ENCODE data around the gene CLRN3.
A peak's percentile ranks its signal among the peaks of the same experiment; 100 is the strongest.

CLRN3 gene

GRCh38 chr10:127911218-127911866, 18.6 kb upstream of the CLRN3 start:
- no peak for ATAC-seq
- TF ChIP-seq GLIS3 (CRISPR knock-in tag; IDR thresholded peaks at IDR 0.05) (no peak), ARNTL (CRISPR knock-in tag; IDR thresholded peaks at IDR 0.05; ENCODE audit: borderline replicate concordance, low read depth) (no peak), ISL1 (CRISPR knock-in tag; IDR thresholded peaks at IDR 0.05) (no peak), ZC3H10 (CRISPR knock-in tag; IDR thresholded peaks at IDR 0.05) (no peak), ESRRG (CRISPR knock-in tag; IDR thresholded peaks at IDR 0.05) (no peak), ZNF565 (CRISPR knock-in tag; conservative IDR thresholded peaks at IDR 0.05; ENCODE audit: low read depth) (no peak), SNAI2 (CRISPR knock-in tag; IDR thresholded peaks at IDR 0.05) (no peak), CREB5 (CRISPR knock-in tag; IDR thresholded peaks at IDR 0.05; ENCODE audit: low read depth) (no peak), ZFP30 (CRISPR knock-in tag; IDR thresholded peaks at IDR 0.05) (no peak), PPARA (CRISPR knock-in tag; IDR thresholded peaks at IDR 0.05; ENCODE audit: borderline replicate concordance) (no peak), BACH2 (CRISPR knock-in tag; IDR thresholded peaks at IDR 0.05; ENCODE audit: borderline replicate concordance) (no peak), PATZ1 (CRISPR knock-in tag; IDR thresholded peaks at IDR 0.05; ENCODE audit: borderline replicate concordance) (no peak), ZNF70 (CRISPR knock-in tag; IDR thresholded peaks at IDR 0.05) (no peak), CSDC2 (CRISPR knock-in tag; IDR thresholded peaks at IDR 0.05) (no peak), TOX (CRISPR knock-in tag; IDR thresholded peaks at IDR 0.05; ENCODE audit: borderline replicate concordance) (no peak), RARB (CRISPR knock-in tag; IDR thresholded peaks at IDR 0.05) (no peak), ZNF8 (CRISPR knock-in tag; IDR thresholded peaks at IDR 0.05) (no peak), OSR1 (CRISPR knock-in tag; IDR thresholded peaks at IDR 0.05) (no peak)

GRCh38 chr10:127910464-127910770, 17.7 kb upstream of the CLRN3 start:
- no peak for TF ChIP-seq ESRRG (CRISPR knock-in tag; IDR thresholded peaks at IDR 0.05)
- TF ChIP-seq PATZ1 (CRISPR knock-in tag; IDR thresholded peaks at IDR 0.05; ENCODE audit: borderline replicate concordance), result no peak
- TF ChIP-seq ZNF8 (CRISPR knock-in tag; IDR thresholded peaks at IDR 0.05), result no peak
- TF ChIP-seq CSDC2 (CRISPR knock-in tag; IDR thresholded peaks at IDR 0.05), result no peak
- TF ChIP-seq BACH2 (CRISPR knock-in tag; IDR thresholded peaks at IDR 0.05; ENCODE audit: borderline replicate concordance), result no peak
- no peak for ATAC-seq

- ATAC-seq, result no peak
- no peak for TF ChIP-seq BACH2 (CRISPR knock-in tag; IDR thresholded peaks at IDR 0.05; ENCODE audit: borderline replicate concordance)
- peak; percentile 98 for TF ChIP-seq ZFP3 (CRISPR knock-in tag; IDR thresholded peaks at IDR 0.05)
- TF ChIP-seq TOX (CRISPR knock-in tag; IDR thresholded peaks at IDR 0.05; ENCODE audit: borderline replicate concordance), result no peak
- TF ChIP-seq ISL1 (CRISPR knock-in tag; IDR thresholded peaks at IDR 0.05), result no peak
- no peak for TF ChIP-seq CSRNP3 (CRISPR knock-in tag; IDR thresholded peaks at IDR 0.05)
Measured at GRCh38 chr10:127909716-127910463, 17.1 kb upstream of the CLRN3 start.

GRCh38 chr10:127908959-127909267, 16.2 kb upstream of the CLRN3 start:
- no peak for ATAC-seq
- TF ChIP-seq POU6F1 (CRISPR knock-in tag; IDR thresholded peaks at IDR 0.05; ENCODE audit: borderline replicate concordance, low read depth) (0 out of 2 replicates have a peak, but pooled peaks have one; percentile 7), ZNF565 (CRISPR knock-in tag; conservative IDR thresholded peaks at IDR 0.05; ENCODE audit: low read depth) (no peak), ZC3H10 (CRISPR knock-in tag; IDR thresholded peaks at IDR 0.05) (no peak), OSR1 (CRISPR knock-in tag; IDR thresholded peaks at IDR 0.05) (no peak), CSDC2 (CRISPR knock-in tag; IDR thresholded peaks at IDR 0.05) (no peak), ISL1 (CRISPR knock-in tag; IDR thresholded peaks at IDR 0.05) (no peak), GLIS3 (CRISPR knock-in tag; IDR thresholded peaks at IDR 0.05) (no peak), ARNTL (CRISPR knock-in tag; IDR thresholded peaks at IDR 0.05; ENCODE audit: borderline replicate concordance, low read depth) (no peak), ZNF70 (CRISPR knock-in tag; IDR thresholded peaks at IDR 0.05) (no peak), ZNF8 (CRISPR knock-in tag; IDR thresholded peaks at IDR 0.05) (no peak), BACH2 (CRISPR knock-in tag; IDR thresholded peaks at IDR 0.05; ENCODE audit: borderline replicate concordance) (no peak), ZFP3 (CRISPR knock-in tag; IDR thresholded peaks at IDR 0.05) (0 out of 2 replicates have a peak, but pooled peaks have one; percentile 41), RARB (CRISPR knock-in tag; IDR thresholded peaks at IDR 0.05) (no peak), CREB5 (CRISPR knock-in tag; IDR thresholded peaks at IDR 0.05; ENCODE audit: low read depth) (no peak)
